ENCODE measurements around the gene MED19. TPM values are rescaled to one million over a fixed set of nuclear protein-coding genes. Genes with fewer than 3 reads are reported as not detected.

MED19 gene
- total and polyA plus RNA-seq, 3 donors from 2014 or later: 48.3 to 52.3 (median 49.9) TPM

GRCh38 chr11:57741132-57742086 lies 29.4 kb upstream of the MED19 start, which contains the start of gene SELENOH:
Gene SELENOH, plus strand, starts transcription at chr11:57741491. Its CDS starts 105 bp downstream, at chr11:57741596.
- Histone ChIP-seq H3K9me3 (no peaks in the 10 kb centered on the region), H3K4me1 (peaks cover 11% of the 10 kb centered on the region), H3K4me3 (peak within 1 kb of the TSS; percentile 73 to 87), H3K27ac (peak within 1 kb of the TSS; percentile 89 to 91), H3K36me3 (ENCODE audit: low read depth, missing control alignments) (no peaks in the 10 kb centered on the region), H3K27me3 (no peaks in the 10 kb centered on the region)
- no peak for TF ChIP-seq POLR2A (IDR thresholded peaks at IDR 0.05)
- TF ChIP-seq, protein P1, sequence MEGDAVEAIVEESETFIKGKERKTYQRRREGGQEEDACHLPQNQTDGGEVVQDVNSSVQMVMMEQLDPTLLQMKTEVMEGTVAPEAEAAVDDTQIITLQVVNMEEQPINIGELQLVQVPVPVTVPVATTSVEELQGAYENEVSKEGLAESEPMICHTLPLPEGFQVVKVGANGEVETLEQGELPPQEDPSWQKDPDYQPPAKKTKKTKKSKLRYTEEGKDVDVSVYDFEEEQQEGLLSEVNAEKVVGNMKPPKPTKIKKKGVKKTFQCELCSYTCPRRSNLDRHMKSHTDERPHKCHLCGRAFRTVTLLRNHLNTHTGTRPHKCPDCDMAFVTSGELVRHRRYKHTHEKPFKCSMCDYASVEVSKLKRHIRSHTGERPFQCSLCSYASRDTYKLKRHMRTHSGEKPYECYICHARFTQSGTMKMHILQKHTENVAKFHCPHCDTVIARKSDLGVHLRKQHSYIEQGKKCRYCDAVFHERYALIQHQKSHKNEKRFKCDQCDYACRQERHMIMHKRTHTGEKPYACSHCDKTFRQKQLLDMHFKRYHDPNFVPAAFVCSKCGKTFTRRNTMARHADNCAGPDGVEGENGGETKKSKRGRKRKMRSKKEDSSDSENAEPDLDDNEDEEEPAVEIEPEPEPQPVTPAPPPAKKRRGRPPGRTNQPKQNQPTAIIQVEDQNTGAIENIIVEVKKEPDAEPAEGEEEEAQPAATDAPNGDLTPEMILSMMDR (IDR thresholded peaks at IDR 0.05): no peak
- WGBS, 2 donors: 1 to 4% methylated on average over 41 to 75 of the region's 75 CpGs
- intact Hi-C loops (cut with DNase I; ENCODE audit: low total_unique reads): loop anchor here (10.0 kb wide), 1 partner anchor 63 kb away; no protein-coding TSS in a partner anchor
- DNase-seq: peak; percentile 97

GRCh38 chr11:57735619-57736298 lies 23.7 kb upstream of the MED19 start:
- no peak for DNase-seq
- H3K9me3 ChIP-seq: no peaks in the 10 kb centered on the region
- H3K27me3 ChIP-seq: no peaks in the 10 kb centered on the region
- no peaks in the 10 kb centered on the region for H3K4me1 ChIP-seq
- 72 to 79% methylated on average over 3 of the region's 3 CpGs for WGBS, 2 donors
- no peaks in the 10 kb centered on the region for H3K36me3 ChIP-seq (ENCODE audit: low read depth, missing control alignments)
- H3K27ac ChIP-seq: no peak overlapping the region
- no peak for TF ChIP-seq POLR2A (IDR thresholded peaks at IDR 0.05)
- TF ChIP-seq, protein P1 (IDR thresholded peaks at IDR 0.05): no peak
- intact Hi-C loops (cut with DNase I; ENCODE audit: low total_unique reads): no loop called here
- H3K4me3 ChIP-seq: no peak overlapping the region

DNA sequence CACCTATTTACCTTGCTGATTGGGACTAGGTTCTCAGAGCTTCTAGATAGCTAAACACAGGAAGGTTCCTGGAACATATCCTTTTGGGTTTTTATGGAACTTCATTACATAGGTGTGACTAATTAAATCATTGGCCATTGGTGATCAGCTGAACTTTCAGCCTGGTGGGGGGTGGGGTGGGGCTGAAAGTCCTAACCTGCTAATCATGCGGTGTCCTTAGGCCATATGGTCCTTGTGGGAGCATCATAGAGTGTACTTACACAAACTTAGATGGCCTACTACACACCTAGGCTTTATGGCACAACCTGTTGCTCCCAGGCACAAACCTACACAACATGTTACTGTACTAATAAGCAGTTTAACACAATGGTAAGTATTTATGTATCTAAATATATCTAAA lies 20.6 kb upstream of the MED19 start:
- WGBS, 2 donors: 94 to 100% methylated on average over 1 of the region's 1 CpG
- H3K4me3 ChIP-seq: no peak overlapping the region
- H3K27me3 ChIP-seq: no peaks in the 10 kb centered on the region
- TF ChIP-seq, protein P1 (IDR thresholded peaks at IDR 0.05): no peak
- TF ChIP-seq POLR2A (IDR thresholded peaks at IDR 0.05): no peak
- no peaks in the 10 kb centered on the region for H3K9me3 ChIP-seq
- no peaks in the 10 kb centered on the region for H3K4me1 ChIP-seq
- intact Hi-C loops (cut with DNase I; ENCODE audit: low total_unique reads): no loop called here
- H3K36me3 ChIP-seq (ENCODE audit: low read depth, missing control alignments): no peaks in the 10 kb centered on the region
- H3K27ac ChIP-seq: no peak overlapping the region
- no peak for DNase-seq

DNA sequence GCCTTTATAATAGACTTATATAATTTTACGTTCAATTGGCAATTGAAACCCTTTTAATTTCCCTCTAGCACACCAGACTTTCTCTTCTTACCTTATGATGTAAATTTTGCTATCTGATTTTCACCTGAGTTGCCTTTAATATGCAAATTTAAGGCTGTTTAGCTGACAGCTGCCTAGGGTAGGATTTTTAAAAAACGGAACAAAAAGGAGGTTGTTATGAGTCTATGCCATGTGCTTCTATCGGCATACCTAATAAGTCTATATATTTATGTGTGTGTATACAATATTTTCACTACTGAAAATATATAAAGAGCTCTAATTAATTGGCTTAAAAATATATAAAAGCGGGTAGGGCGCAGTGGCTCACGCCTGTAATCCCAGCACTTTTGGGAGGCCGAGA lies 17.5 kb upstream of the MED19 start:
- no peak for TF ChIP-seq POLR2A (IDR thresholded peaks at IDR 0.05)
- TF ChIP-seq, protein P1 (IDR thresholded peaks at IDR 0.05): no peak
- 90 to 91% methylated on average over 7 of the region's 7 CpGs for WGBS, 2 donors
- Histone ChIP-seq H3K27ac (no peak overlapping the region), H3K36me3 (ENCODE audit: low read depth, missing control alignments) (no peaks in the 10 kb centered on the region), H3K4me1 (no peaks in the 10 kb centered on the region), H3K27me3 (no peaks in the 10 kb centered on the region), H3K9me3 (no peaks in the 10 kb centered on the region), H3K4me3 (no peak overlapping the region)
- intact Hi-C loops (cut with DNase I; ENCODE audit: low total_unique reads): no loop called here
- no peak for DNase-seq

Measured in testis (tissue), 3 donors.